CMK (cell line): ENCODE measurements around the gene C10orf95.

ENCODE experiments used
- DNase-seq: peaks from one replicate; pipeline ENCODE4 v3.0.0-alpha.2; 2010; ENCODE audit warnings: low read depth

The C10orf95 gene

DNA sequence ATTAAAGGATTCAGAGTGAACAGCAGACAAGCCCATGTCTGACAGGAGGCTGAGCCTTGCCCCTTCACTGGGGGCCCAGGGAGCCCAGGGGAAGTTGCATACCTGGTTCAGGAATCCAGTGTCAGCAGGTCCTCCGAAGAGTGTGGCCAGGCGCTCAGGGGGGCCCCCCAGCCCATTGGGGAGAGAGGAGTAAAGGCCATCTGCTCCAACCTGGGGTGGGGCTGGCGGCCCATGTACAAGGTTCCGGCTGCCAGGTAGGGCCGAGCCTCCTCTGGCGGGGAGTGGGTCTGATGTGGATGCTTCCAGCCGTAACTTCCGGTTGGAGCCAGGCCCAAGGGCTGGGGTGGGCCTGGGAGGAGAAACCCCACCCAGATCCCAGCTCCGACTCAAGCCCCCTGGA, 35.1 kb downstream of the C10orf95 start:
- no peak for DNase-seq

DNA sequence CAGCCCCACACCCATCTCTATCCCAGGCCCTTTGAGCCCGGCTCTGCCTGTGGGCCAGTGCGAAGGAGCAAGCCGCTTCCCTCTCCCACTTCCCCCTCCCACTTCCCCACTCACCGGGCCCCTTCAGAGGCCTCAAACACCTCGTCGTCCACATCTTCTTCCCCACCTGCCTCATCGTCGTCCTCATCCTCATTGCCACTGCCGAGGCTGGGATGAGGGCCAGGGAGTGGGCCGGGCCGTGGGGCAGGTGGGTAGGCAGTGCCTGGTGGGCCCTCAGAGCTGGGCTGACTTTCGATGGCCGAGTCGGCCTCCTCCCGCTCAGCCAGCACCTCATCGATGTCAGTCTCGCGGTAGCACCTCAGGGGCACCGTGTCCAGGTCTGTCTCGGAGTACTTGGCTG, 36.6 kb downstream of the C10orf95 start:
- no peak for DNase-seq

DNA sequence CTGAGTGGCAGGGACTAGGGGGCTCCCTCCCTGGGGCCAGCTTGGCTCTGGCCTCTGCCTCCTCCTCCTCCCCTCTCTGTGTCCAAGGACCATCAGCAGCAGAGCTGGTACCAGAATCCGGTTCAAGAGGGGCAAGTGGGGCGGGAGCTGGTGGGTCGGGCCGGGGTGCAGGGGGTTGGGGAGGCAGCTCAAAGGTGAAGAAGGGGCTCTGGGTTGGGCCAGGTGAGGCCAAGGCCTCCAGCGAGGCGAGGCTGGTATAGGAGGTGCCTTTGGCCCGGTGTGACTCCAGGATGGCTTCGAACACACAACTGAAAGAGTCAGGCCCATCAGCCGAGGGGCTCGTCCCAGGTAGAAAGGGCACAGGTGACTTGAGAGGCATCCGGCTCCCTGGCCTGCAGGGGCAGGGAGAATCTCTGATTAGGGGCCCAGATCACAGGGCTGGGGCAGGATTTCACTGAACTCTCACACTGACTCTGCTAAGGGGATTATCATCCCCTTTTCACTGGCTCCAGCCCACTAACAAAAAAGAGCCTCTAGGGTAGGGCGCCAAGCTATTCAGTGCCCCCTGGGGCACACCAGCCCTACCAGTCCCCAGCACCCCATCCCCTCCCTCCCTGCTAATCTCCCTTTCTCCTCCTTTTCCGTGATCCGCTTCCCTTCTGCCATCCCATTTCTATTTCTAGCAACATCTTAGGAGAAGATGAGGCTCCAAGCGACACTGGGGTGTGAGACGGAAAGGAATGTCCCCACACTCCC, 37.4 kb downstream of the C10orf95 start:
- DNase-seq, result no peak

DNA sequence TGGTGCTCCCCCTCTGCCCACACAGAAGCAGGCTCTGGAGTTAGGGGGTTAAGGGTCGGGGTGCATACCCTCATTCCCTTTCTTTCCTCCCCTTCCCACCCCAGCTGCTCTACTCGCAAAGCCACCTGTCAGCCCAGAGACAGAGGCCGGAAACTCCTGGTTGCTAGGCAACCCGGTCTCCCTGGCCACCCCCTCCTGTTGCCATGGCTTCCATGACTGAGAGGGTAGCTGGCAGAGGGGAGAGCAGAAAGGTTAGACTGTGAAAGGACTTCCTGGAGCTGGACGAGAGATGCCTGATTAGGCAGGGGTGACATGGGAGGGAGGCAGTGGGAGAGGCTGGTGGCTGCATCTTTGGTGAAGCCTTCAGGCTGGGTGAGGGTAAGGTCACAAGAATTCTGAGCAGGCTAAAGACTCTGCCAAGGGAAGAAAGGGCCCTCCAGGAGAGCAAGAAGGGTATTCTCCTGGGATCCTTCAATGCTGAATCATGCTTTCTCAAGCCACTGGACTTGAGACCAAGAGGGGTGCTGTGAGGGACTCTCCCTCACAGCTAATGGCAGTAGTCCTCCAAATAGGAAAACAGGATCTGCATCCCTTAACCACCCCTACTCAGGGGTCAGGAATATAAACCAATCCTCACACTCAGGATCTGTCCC, 38.2 kb downstream of the C10orf95 start:
- DNase-seq, result no peak

DNA sequence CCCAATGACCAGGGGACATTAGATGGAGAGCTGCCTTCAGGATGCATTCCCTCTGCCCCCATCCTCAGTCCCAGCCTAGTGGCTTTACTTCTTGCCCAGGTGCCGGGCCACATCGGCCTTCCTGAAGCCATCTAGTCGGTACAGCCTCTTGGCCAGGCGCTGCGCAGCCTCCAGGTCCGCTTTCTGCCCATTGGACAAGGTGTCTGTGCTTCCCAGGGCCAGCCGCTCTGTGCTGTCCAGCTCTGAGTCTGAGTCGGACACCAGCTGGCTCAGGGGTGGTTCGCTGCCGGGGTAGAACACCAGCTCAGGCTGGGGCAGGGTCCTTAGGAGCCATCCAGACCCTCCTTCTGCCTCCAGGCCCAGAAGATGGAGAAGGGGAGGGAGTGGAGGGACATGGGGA, 39.0 kb downstream of the C10orf95 start:
- no peak for DNase-seq

DNA sequence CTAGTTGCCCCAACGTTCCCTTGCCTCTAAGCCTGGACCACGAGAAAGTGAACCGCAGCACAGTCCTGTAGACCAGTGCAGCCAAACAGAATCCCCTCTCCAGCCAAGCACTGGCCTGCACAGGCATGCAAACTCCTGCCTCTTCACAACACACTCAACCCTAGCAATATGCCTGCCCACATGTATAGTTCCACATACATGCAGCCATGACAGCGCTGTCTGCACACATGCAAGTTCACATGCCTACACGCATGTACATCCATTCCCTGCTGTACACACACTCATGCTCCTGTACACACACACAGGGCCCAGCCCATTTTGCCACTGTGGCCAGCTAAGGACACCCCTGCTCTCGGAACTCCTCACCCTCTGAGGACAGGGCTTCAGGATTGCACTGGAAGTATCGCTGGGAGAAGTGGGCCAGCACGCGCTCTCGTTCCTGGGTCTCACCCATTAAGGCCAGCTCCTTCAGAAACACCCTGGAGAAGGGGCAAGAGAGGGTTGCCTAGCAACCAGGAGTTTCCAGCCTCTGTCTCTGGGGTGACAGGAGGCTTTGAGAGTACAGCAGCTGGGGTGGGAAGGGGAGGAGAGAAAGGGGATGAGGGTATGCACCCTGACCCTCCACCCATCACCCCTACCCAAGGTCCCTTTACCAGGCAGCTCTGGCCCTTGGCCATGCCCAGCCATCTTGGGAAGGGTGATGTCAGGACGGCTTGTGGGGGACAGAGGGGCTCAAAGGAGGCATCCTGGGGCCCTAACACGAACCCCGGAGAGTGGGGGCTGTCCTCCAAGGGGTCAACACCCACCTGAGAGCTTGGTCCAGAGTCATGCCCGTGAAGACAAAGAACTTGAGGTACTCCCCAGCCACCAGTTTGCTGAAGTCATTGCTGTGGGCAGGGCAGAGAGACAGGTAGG, 39.7 kb downstream of the C10orf95 start:
- no peak for DNase-seq

DNA sequence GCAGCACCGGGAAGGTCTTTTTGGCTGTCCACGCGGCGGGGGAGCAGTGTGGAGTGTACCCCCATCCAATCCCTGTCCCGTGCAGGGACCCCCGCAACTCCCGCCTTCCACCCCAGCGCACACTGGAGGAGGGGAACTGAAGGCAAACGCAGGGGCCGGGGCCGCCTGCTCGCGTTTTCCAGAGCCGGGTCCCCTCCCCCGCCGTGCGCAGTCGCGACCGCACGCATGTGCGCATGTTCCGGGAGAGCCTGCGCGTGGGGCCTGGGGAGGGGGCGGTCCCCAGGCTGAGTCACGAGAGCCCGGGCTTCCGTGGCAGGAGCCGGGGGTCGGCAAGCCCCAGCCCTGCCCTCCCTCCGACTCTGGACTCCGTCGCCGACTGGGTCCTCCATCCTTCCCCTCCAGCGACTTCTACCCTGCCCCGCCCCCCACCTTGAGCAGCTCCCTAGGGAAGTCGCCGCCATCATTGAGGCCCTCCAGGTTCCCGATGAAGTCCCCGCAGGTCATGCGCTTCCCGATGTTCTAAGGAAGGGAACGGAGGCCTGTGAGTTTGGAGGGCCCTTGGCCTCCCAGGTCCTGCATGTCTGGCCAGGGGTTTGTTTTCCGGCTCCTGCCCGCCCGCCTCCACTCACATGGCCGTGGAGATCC, 40.8 kb downstream of the C10orf95 start:
- DNase-seq, result no peak

DNA sequence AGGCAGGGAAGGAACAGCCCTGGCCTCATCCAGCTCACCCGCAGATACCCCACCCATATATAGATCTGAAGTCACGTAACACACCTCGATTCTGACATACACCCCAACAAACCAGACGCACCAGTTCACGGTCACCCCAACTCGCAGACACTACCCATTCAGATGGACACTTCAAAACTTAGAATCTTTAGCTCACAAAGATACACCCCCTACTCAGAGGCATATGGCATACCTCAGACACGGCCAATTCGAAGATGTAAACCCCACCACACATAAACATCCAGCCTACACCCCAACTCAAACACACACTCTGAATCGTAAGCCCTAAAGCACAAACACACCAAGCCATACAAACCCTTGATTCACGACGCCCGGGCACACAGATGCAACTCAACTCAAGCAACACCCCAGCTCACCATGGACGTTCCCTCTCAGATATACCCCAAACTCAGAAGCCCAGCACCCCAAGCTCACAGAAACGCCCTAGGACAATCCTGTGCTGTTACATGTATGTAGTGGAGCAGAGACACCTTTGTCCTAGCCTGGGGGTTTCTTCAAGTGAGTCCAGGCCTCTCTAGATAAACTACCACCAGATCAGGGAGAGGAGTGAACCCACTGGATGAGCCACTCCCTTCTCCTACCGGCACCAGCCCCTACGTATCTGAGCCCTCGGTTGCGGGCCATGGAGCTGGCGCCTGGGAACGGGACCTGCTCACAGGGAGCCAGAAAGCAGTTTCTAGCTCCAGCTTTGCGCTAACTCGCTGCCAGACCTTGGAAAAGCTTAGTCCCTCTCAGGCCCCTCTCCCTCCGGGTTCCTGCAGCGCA, 41.5 kb downstream of the C10orf95 start:
- no peak for DNase-seq

DNA sequence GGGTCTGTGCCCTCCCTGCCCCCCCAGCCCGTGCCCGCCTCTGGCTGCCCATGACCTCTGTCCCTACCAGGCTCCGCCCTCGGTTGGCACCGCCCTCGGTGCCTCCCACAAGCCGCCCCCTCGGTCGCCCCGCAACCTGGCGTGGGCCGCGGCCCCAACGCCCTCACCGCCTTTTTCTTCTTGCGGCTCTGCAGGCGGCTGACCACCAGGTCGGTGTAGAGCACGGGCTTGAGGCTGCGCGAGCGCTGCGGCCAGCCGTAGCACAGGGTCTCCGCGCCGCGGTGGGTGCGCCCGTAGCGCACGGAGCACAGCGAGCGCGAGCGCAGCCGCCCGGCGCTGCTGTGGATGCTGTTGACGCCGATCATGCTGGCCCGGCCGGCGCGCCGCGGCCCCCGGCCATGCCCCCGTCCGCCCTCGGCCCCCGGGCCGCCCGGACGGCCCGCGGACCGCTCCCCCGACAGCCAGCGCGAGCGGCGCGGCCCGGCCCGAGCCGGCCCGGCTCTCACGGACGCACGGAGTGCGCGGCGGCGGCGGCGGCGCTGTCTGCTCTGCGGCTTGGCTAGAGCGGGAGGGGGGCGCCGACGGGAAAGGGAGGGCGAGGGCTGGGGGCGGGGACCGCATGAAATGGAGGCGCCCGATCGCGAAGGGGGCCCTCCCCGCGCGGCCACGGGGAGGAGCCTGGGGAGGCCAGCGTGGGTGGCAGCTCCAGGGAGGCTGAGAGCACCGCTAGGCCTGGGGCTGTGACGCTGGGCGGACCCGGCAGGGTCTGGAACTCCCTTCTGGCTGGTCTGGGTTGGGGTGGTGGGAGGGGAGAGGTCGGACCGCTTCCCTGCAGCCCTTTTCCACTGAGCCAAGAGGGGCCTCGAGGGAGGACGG, 42.4 kb downstream of the C10orf95 start:
- DNase-seq, result no peak

DNA sequence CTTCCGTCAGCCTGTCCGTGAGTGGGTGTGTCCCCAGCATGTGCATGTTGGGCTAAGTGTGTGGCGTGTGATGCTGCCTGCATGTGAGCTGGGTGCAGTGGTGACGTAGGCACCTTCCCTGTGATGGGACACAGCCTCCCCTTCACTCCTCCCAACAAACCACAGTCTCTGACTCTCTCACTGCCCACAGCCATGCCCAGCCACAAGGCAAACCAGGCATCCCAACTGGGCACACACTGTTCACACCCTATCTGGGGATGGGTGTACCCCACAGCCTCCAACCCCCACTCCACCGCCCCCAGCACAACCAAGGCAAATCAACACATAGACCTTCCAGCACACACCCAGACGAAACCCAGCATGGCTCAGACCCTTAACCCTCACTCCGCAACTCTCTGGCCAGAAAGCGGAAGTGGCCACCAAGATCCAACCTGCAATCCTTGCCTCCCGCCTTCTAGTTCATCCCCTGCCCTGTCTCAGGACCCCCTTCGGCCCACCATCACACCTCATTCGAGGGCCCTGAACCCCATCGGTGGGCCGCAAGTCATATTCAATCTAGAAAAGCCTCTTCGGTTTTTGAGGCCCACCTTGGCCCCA, 43.1 kb downstream of the C10orf95 start:
- no peak for DNase-seq

DNA sequence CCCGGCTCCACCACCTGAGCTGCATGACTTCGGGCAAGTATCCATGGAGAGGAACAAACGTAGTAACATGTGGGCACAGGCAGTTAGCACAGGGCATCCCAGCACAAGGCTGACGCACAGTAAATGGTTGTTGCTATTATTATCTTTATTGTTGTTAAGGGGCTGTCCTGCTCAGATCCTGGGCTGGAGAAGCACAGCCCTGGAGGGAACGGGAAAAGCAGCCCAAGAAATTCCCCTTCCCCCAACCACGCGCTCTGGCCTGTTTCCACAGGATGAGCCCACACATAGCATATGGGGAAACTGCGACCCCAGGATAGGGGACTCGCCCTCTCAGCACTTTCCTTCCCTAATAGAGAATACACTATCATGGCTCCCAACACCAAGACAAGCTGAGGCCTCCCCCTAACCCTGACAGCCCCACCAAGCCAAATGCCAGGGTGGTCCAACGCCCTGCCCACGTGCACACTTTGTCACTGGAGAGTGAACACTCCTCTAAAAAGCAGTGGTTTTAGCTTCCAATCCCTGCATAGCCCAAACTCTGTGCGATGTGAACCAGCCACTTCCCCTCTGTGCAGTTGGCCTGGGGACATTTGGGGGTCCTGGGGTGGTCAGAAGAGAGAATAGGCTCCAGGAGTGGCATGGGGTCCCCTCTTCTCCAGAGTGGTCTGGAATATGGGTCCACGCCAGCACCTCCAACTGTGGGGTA, 43.8 kb downstream of the C10orf95 start:
- no peak for DNase-seq

DNA sequence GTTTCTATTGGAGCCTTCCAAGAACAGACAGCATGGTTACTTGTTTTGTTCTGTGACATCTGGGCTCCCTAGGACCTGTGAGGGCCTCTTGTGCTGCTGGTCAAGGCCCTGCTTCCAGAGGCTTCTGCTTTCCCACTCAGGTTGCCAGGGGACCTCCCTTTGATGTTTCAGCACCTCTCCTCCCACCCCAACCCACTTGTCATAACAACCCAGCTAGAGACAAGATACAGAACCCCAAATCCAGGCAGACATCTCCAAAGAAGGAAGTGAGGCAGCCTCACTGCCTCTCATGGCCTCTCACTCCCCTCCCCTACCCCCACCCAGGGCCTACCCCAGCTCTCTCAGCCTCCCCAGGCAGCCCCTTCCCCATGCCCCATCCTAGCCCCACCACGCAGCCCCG, 44.5 kb downstream of the C10orf95 start:
- no peak for DNase-seq

DNA sequence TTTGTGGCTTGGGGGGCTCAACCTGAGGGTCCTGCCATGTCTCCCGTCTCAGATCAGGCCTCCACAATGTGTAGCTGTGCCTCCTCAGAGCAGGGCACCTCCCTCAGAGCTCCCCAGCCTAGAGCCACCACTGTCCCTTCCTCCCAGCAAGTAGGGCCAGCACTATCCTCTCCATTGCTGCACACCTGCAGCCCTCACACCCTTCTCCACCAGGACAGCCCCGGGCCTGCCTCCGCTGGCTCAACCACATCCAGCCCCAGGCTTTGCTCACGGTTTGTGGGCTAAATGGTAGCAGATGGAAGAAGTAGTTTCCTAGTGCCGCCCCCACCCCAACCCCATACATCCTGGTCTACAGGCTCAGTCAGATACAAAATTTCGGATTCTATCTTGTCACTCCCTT, 45.7 kb downstream of the C10orf95 start:
- DNase-seq, result no peak

DNA sequence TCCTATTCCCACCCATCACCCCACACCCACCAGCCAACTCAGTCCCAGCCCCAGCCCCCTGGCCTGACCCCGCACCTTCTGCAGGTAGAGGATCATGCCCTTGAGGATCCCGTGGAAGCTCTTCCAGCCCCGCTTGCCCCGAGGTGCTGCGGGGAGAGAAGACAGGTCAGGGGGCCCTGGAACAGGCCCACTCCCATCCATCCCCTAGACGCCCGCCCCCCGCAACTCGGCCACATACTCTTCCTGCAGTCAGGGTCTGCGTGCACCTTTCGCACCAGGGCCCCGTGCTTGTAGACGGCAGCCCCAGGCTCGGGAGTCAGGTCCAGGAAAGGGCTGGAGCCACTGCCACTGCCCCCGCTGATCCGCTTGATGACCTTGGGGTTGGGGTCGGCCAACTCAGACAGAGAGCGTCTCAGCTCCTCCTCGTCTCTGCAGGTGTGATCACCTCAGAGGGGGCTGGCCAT, 46.2 kb downstream of the C10orf95 start:
- no peak for DNase-seq

DNA sequence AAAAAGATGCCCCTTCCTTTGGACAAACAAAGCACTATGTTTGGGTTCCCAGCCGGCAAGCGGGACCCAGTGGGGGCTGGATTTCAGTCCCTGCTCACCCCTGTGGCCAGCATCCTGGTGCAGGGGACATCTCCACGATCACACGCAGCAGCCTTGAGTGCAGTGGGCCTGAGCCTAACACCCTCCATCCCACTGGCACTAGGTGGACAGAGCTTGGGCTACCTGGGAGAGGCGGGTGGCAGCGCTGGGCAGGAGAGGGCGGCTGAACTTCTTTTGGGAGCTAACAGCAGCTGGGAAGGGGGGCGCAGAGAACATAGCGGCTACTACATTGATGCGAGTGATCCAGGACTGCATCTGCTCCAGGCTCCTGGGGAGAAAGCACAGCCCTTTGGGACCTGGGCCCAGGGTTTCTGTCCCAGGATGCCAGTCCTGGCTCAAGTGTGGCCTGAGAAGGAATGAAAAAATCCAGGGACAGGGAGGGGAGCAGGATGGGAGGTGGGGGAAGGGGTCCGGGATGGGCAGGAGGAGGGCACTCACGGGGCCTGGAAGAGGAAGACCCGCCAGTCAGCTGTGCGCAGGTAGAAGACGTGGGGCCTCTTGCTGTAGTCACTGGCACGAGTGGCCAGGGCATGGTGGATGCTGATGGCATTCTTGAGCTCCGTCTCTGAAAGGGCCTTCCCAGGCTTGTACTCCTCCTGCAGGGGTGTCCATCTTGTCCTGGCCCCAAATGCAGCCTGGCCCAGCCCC, 46.8 kb downstream of the C10orf95 start:
- DNase-seq, result no peak

DNA sequence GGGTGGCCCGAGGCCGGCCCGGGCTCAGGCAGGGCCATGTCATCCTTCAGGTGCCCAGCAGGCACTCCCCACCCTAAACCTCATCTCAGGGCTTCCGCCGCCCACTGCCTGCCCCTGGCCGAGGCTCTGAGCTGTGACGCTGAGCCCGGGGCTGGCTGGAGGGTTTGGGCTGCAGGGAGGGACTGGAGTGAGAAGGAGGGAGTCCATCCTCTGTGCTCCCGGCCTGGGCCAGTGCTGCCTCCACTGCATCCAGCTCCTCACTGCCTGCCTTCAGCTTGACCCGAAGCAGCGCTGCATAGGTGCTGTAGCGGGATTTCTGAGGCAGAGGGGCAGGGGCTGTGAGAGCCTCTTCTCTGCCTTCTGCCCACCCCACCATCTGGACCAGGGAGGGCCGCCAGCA, 48.2 kb downstream of the C10orf95 start:
- DNase-seq, result no peak

DNA sequence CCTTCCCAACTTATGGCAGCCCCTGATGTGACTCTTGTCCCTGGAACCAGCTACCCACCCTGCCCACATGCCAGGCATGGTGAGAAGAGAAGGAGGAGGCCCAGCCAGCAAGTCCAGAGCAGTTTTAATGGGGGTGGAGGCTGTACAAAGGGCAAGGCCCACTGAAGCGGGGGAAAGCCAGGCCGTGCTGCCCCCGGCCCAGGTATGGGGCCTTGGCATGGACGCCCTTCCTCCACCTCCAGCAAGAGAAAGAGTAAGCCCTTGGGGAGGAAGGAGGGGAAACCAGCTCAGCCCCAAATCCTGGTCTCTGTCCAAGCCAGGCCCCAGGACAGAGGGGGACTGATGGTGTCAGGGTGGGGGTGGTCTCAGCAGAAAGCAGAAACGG, 48.8 kb downstream of the C10orf95 start:
- DNase-seq, result no peak

DNA sequence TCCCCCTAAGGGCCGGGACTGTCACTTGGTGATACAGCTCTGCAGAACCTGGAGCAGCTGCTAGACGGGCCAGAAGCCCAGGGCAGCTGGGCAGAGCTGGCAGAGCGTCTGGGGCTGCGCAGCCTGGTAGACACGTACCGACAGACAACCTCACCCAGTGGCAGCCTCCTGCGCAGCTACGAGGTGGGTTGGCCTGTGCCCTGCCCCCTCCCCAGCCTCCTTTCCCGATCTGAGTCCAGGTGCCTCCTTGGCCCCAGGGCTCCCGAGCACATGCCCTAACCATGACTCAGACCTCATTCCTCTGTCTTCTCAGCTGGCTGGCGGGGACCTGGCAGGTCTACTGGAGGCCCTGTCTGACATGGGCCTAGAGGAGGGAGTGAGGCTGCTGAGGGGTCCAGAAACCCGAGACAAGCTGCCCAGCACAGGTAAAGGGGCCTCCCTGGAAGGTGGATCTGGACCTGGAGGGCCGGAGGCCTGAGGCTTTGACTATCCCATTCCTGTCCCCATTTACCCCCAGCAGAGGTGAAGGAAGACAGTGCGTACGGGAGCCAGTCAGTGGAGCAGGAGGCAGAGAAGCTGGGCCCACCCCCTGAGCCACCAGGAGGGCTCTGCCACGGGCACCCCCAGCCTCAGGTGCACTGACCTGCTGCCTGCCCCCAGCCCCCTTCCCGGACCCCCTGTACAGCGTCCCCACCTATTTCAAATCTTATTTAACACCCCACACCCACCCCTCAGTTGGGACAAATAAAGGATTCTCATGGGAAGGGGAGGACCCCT, 49.4 kb downstream of the C10orf95 start:
- no peak for DNase-seq
